Measurements from ENCODE around the gene ADIPOQ. TPM values are rescaled to one million over a fixed set of nuclear protein-coding genes. Genes with fewer than 3 reads are reported as not detected.
"Not testable (repeated sequence)": the region's sequence is repeated elsewhere in the genome, so short reads cannot be mapped to it uniquely, and the experiment has no call there.

ADIPOQ gene
- not detected for polyA plus RNA-seq (2013, experiment 1 of 4)
- not detected for polyA plus RNA-seq (2013, experiment 2 of 4)
- polyA plus RNA-seq (2013, experiment 3 of 4): not detected
- polyA plus RNA-seq (2013, experiment 4 of 4): not detected

DNA sequence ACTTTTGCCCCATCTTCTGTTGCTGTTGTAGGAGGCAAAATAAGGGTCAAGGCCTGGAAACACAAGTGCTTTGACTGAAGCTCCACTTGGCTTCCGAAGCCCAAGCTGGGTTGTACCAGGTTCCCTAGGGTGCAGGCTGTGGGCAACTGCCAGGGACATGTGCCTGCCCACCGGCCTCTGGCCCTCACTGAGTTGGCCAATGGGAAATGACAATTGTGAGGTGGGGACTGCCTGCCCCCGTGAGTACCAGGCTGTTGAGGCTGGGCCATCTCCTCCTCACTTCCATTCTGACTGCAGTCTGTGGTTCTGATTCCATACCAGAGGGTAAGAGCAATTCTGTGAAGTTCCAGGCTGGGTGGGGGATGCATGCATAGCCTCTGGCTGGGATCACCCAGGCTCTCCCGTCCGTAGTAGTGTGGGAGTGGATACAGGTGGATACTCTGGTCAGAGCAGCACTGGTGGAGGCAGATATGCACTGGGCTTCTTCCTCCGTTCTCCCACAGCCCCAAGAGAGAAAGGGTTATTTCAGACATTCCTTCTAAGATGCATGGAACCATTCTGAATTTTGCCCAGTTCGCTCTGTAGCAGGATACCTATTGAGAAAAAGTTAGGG is at the start of gene ADIPOQ:
ADIPOQ (plus strand) TSS at position 285 of the 613 bp plus-strand sequence. CDS start 10,349 bp downstream, outside the sequence.
- Histone ChIP-seq H3K4me3 (ENCODE audit: insufficient read depth, low read depth, low read length) (no peak within 1 kb of the TSS), H3K27me3 (ENCODE audit: control insufficient read depth, insufficient read depth, low read length, poor library complexity, severe bottlenecking) (no peaks in the 10 kb centered on the region), H3K4me1 (ENCODE audit: control insufficient read depth, insufficient read depth, low read length) (no peaks in the 10 kb centered on the region), H3K9me3 (ENCODE audit: control insufficient read depth, low read length) (no peaks in the 10 kb centered on the region), H3K36me3 (ENCODE audit: control insufficient read depth, insufficient read depth, low read length) (no peaks in the 10 kb centered on the region), H3K27ac (ENCODE audit: insufficient read depth, low read depth, low read length, poor library complexity, severe bottlenecking) (no peak within 1 kb of the TSS)
- 92 to 95% methylated on average over 7 of the region's 7 CpGs for WGBS, 2 experiments

DNA sequence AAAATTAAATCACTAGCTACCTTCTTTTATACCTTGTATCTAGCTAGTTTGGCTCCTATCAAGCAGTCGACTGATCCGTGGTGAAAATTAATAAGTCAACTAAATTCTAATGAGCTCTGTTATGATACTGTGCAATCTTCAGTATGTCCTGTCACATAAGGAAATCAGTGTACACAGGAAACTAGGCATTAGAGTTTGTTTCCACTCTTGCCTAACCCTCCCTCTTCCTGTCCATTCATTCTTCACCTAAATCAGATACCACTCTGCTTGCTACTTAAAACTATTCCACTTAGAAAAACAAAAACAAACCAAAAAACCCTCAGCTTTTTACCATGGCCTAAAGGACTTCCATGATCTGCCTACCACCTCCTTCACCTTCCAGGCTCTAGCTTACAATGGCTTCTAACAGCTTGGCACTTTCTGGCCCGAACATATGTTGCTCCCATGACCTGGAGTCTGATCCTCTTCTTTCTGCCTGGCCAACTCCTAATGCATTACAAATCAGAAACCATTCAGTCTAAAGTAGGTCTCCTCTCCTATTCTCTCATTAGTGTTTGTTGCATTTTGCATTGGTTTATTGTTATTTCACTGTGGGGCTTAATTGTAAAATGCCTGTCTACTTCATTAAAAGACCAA is 44.2 kb upstream of the ADIPOQ start:
- H3K36me3 ChIP-seq (ENCODE audit: control insufficient read depth, insufficient read depth, low read length): peaks cover 48% of the 10 kb centered on the region
- H3K4me3 ChIP-seq (ENCODE audit: insufficient read depth, low read depth, low read length): no peak overlapping the region
- H3K27ac ChIP-seq (ENCODE audit: insufficient read depth, low read depth, low read length, poor library complexity, severe bottlenecking): no peak overlapping the region
- 96 to 98% methylated on average over 3 of the region's 3 CpGs for WGBS, 2 experiments
- no peaks in the 10 kb centered on the region for H3K27me3 ChIP-seq (ENCODE audit: control insufficient read depth, insufficient read depth, low read length, poor library complexity, severe bottlenecking)
- no peaks in the 10 kb centered on the region for H3K4me1 ChIP-seq (ENCODE audit: control insufficient read depth, insufficient read depth, low read length)
- H3K9me3 ChIP-seq (ENCODE audit: control insufficient read depth, low read length): no peaks in the 10 kb centered on the region

DNA sequence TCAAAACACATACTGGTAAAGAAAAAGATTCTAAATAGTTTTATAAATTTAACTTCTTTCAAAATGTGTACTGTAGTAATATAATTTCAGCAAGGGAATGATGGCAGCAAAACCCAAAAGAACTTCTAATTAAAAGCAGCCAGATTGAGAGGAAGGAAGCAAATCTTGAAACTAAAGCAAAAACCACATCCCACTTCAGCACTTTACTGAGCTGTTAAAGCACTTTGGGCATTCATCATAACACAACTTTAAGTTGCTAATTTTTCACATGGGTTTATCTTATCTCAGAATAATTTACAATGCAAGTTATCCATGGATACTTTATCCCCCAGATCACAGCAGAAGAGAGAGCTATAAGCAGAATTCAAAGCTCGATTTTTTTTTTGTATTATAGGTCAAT is 42.2 kb upstream of the ADIPOQ start:
- Histone ChIP-seq H3K4me1 (ENCODE audit: control insufficient read depth, insufficient read depth, low read length) (peaks cover 7% of the 10 kb centered on the region), H3K9me3 (ENCODE audit: control insufficient read depth, low read length) (no peaks in the 10 kb centered on the region), H3K4me3 (ENCODE audit: insufficient read depth, low read depth, low read length) (no peak overlapping the region), H3K27me3 (ENCODE audit: control insufficient read depth, insufficient read depth, low read length, poor library complexity, severe bottlenecking) (no peaks in the 10 kb centered on the region), H3K36me3 (ENCODE audit: control insufficient read depth, insufficient read depth, low read length) (peaks cover 43% of the 10 kb centered on the region), H3K27ac (ENCODE audit: insufficient read depth, low read depth, low read length, poor library complexity, severe bottlenecking) (no peak overlapping the region)
- WGBS, 2 experiments: 75% methylated on average over 1 of the region's 1 CpG; no CpG with 5 or more reads in 1 of the 2 experiments

DNA sequence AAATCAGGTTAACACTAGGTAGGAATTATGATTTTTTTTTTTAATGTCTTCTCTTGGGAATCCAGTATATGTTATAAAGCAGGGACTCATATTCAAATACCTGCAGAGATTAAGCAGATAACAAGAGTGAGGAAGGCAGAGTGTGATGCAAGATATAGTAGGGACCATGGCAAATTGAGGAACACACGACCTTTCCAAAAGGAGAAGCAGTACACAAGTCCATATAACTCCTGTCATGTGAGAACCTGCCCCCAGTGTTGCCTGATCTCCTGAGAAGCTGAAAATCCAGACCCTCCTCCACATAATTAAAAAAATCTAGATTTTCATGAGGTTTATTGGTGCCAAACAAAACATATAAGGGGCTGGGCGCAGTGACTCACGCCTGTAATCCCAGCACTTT is 39.8 kb upstream of the ADIPOQ start:
- no peaks in the 10 kb centered on the region for H3K27me3 ChIP-seq (ENCODE audit: control insufficient read depth, insufficient read depth, low read length, poor library complexity, severe bottlenecking)
- H3K9me3 ChIP-seq (ENCODE audit: control insufficient read depth, low read length): no peaks in the 10 kb centered on the region
- H3K36me3 ChIP-seq (ENCODE audit: control insufficient read depth, insufficient read depth, low read length): peaks cover 29% of the 10 kb centered on the region
- no peak overlapping the region for H3K4me3 ChIP-seq (ENCODE audit: insufficient read depth, low read depth, low read length)
- 93 to 96% methylated on average over 3 of the region's 3 CpGs for WGBS, 2 experiments
- H3K4me1 ChIP-seq (ENCODE audit: control insufficient read depth, insufficient read depth, low read length): peaks cover 16% of the 10 kb centered on the region
- no peak overlapping the region for H3K27ac ChIP-seq (ENCODE audit: insufficient read depth, low read depth, low read length, poor library complexity, severe bottlenecking)

DNA sequence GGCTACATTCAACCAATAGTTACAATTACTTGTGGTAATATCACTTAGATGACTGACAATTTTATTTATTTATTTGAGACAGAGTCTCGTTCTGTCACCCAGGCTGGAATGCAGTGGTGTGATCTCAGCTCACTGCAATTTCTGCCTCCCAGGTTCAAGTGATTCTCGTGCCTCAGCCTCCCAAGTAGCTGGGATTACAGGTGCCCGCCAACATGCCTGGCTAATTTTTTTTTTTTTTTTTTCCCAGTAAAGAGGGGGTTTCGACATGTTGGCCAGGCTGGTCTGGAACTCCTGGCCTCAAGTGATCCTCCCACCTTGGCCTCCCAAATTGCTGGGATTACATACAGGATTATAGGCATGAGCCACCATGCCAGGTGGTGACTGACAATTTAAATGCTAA is 39.1 kb upstream of the ADIPOQ start:
- H3K4me3 ChIP-seq (ENCODE audit: insufficient read depth, low read depth, low read length); H3K27me3 ChIP-seq (ENCODE audit: control insufficient read depth, insufficient read depth, low read length, poor library complexity, severe bottlenecking); H3K27ac ChIP-seq (ENCODE audit: insufficient read depth, low read depth, low read length, poor library complexity, severe bottlenecking); H3K9me3 ChIP-seq (ENCODE audit: control insufficient read depth, low read length): not testable (repeated sequence)
- peaks cover 28% of the 10 kb centered on the region for H3K36me3 ChIP-seq (ENCODE audit: control insufficient read depth, insufficient read depth, low read length)
- H3K4me1 ChIP-seq (ENCODE audit: control insufficient read depth, insufficient read depth, low read length): peaks cover 16% of the 10 kb centered on the region
- WGBS, 2 experiments: 85 to 86% methylated on average over 4 of the region's 4 CpGs

DNA sequence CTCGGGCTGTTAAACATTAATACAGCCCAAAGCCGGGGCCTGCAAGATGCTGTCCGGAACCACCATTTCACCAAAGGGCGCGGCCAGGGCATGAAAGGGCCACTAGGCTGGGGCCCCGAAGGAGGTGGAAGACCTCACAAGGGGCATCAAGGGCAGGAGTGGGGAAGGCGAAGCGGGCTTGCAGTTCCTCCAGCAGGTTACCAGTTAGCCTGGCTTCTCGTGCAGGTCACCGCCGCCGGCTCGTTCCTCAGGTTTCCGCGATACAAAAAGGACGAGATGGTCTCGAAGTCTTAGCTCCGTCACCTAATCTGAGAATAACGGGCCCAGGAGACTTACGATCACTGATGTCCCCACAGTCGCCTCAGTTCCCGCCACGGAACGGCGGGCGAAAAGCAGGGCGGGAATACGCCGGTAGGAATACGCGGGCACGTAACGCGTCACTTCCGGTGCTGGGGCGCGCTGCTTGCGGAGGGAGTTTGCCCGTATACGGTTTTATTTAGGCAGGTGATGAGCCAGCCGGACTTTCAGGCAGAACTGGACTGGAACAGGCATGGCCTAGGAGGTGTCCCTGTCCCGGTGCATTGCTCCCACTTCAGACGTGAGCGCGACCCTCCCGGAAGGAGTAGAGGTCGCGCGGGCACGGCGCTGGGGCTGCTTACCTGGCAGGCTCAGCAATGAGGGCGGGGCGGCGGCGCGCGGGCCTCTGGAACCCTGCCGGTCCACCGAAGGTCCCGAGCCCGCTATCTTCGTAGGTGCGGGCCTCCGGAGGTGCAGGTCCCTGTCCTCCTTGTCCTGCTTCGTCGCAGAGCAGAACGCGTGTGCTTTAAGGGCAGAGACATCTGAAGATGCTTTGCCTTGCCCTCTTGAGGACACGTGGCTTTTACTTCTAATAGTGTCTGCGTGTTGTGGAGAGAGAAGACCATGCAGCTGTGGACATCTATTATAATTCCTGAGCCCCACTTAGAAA is 36.1 kb upstream of the ADIPOQ start, which contains the start of gene RFC4:
RFC4 (minus strand) TSS at position 394 of the 967 bp plus-strand sequence. CDS start 1,769 bp downstream, outside the sequence.
- no peaks in the 10 kb centered on the region for H3K27me3 ChIP-seq (ENCODE audit: control insufficient read depth, insufficient read depth, low read length, poor library complexity, severe bottlenecking)
- no peaks in the 10 kb centered on the region for H3K9me3 ChIP-seq (ENCODE audit: control insufficient read depth, low read length)
- peaks cover 16% of the 10 kb centered on the region for H3K4me1 ChIP-seq (ENCODE audit: control insufficient read depth, insufficient read depth, low read length)
- peak within 1 kb of the TSS; percentile 58 for H3K27ac ChIP-seq (ENCODE audit: insufficient read depth, low read depth, low read length, poor library complexity, severe bottlenecking)
- H3K36me3 ChIP-seq (ENCODE audit: control insufficient read depth, insufficient read depth, low read length): peaks cover 14% of the 10 kb centered on the region
- 2% methylated on average over 70 of the region's 70 CpGs for WGBS, 2 experiments
- H3K4me3 ChIP-seq (ENCODE audit: insufficient read depth, low read depth, low read length): peak within 1 kb of the TSS; percentile 84

DNA sequence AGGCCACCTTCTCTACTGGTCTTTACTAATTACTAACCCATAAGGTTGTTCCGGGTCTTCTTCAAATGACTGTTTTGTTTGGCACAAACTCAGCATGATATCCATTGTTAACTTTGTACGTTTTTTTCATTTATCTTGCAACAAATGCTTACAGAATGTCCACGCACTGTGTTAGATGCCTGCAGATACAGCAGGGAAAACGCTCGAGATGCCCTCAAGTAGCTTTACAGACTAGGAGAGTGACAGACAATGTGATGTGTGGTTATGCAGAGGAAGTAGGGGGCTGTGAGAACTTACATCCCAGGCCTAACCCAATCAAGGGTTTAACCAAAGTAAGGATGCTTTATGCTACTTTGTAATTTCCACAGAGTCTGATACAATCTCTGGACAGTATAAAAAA is 35.3 kb upstream of the ADIPOQ start:
- Histone ChIP-seq H3K27ac (ENCODE audit: insufficient read depth, low read depth, low read length, poor library complexity, severe bottlenecking) (no peak overlapping the region), H3K4me3 (ENCODE audit: insufficient read depth, low read depth, low read length) (peak overlapping the region; percentile 84), H3K27me3 (ENCODE audit: control insufficient read depth, insufficient read depth, low read length, poor library complexity, severe bottlenecking) (no peaks in the 10 kb centered on the region), H3K36me3 (ENCODE audit: control insufficient read depth, insufficient read depth, low read length) (peaks cover 7% of the 10 kb centered on the region), H3K9me3 (ENCODE audit: control insufficient read depth, low read length) (no peaks in the 10 kb centered on the region), H3K4me1 (ENCODE audit: control insufficient read depth, insufficient read depth, low read length) (peaks cover 16% of the 10 kb centered on the region)
- WGBS, 2 experiments: 60 to 78% methylated on average over 5 of the region's 5 CpGs

DNA sequence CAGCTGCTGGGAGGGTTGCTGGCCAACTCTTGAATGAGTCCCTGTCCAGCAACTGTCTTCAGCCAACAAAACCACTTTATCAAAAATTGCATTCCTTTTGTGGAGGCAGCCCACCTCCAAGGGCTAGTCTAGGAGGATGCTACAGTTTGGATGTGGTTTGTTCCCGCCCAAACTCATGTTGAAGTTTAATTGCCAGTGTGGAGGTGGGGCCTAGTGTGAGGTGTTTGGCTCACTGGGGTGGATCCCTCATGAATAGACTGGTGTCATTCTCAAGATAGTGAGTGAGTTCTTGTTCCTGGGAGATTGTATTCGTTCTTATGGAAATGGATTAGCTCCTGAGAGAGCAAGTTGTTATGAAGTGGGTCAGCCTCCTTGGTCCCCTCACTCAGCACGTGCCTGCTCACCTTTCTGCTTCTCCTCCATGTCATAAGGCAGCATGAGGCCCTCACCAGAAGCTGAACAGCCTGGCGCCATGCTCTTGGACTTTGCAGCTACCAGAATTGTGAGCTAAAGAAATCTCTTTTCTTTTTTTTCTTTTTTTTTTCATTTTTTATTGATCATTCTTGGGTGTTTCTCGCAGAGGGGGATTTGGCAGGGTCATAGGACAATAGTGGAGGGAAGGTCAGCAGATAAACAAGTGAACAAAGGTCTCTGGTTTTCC is 32.0 kb upstream of the ADIPOQ start:
- H3K9me3 ChIP-seq (ENCODE audit: control insufficient read depth, low read length): no peaks in the 10 kb centered on the region
- peaks cover 7% of the 10 kb centered on the region for H3K4me1 ChIP-seq (ENCODE audit: control insufficient read depth, insufficient read depth, low read length)
- H3K4me3 ChIP-seq (ENCODE audit: insufficient read depth, low read depth, low read length): no peak overlapping the region
- H3K36me3 ChIP-seq (ENCODE audit: control insufficient read depth, insufficient read depth, low read length): no peaks in the 10 kb centered on the region
- H3K27ac ChIP-seq (ENCODE audit: insufficient read depth, low read depth, low read length, poor library complexity, severe bottlenecking): no peak overlapping the region
- no peaks in the 10 kb centered on the region for H3K27me3 ChIP-seq (ENCODE audit: control insufficient read depth, insufficient read depth, low read length, poor library complexity, severe bottlenecking)
- 85 to 92% methylated on average over 4 of the region's 5 CpGs for WGBS, 2 experiments

DNA sequence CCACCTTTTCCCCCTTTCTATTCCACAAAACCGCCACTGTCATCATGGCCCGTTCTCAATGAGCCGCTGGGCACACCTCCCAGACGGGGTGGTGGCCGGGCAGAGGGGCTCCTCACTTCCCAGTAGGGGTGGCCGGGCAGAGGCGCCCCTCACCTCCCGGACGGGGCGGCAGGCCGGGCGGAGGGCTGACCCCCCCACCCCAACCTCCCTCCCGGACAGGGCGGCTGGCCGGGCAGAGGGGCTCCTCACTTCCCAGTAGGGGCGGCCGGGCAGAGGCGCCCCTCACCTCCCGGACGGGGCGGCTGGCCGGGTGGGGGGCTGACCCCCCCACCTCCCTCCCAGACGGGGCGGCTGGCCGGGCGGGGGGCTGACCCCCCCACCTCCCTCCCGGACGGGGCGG is 31.2 kb upstream of the ADIPOQ start:
- H3K27ac ChIP-seq (ENCODE audit: insufficient read depth, low read depth, low read length, poor library complexity, severe bottlenecking); H3K27me3 ChIP-seq (ENCODE audit: control insufficient read depth, insufficient read depth, low read length, poor library complexity, severe bottlenecking); H3K4me3 ChIP-seq (ENCODE audit: insufficient read depth, low read depth, low read length); H3K4me1 ChIP-seq (ENCODE audit: control insufficient read depth, insufficient read depth, low read length); H3K9me3 ChIP-seq (ENCODE audit: control insufficient read depth, low read length); H3K36me3 ChIP-seq (ENCODE audit: control insufficient read depth, insufficient read depth, low read length): not testable (repeated sequence)
- 93 to 97% methylated on average over 12 to 22 of the region's 29 CpGs for WGBS, 2 experiments
